HL-60 (cell line): Measurements from ENCODE around the gene TREM2.
"Not testable (repeated sequence)": the region's sequence is repeated elsewhere in the genome, so short reads cannot be mapped to it uniquely, and the experiment has no call there.

ENCODE experiments used
- DNase-seq, 2 experiments: peaks; one replicate each; pipeline ENCODE4 v3.0.0-alpha.2; 2010 to 2020; ENCODE audit warnings: low read depth in 1 of 2, low spot score in 1 of 2
- H3K27ac ChIP-seq: fragments of 250-450 bp; sonication (Bioruptor Pico); replicated peaks from 2 replicates; pipeline ENCODE4 v1.5.1; 2020; ENCODE audit warnings: mild to moderate bottlenecking, moderate library complexity
- H3K27me3 ChIP-seq: fragments of 250-450 bp; sonication (Bioruptor Pico); 2 replicates; pipeline ENCODE4 v1.5.1; 2021; ENCODE audit warnings: mild to moderate bottlenecking, moderate library complexity; ENCODE audit not compliant: insufficient read depth, poor library complexity, severe bottlenecking
- H3K4me3 ChIP-seq: replicated peaks from 2 replicates; pipeline ENCODE4 v1.5.1; 2011; ENCODE audit warnings: mild to moderate bottlenecking, control low read depth, low read length; ENCODE audit not compliant: insufficient read depth
- CTCF ChIP-seq: IDR thresholded peaks from one replicate; pipeline ENCODE4 v1.5.1; 2011; ENCODE audit warnings: low read length, control low read depth, inconsistent platforms; ENCODE audit not compliant: insufficient read depth
- GABPA ChIP-seq: IDR thresholded peaks from 2 replicates; pipeline ENCODE4 v1.6.1; 2012; ENCODE audit warnings: low read depth
- POLR2AphosphoS5 ChIP-seq: IDR thresholded peaks from 2 replicates; pipeline ENCODE4 v1.6.1; 2012; ENCODE audit warnings: low read depth
- SPI1 ChIP-seq: IDR thresholded peaks from 2 replicates; pipeline ENCODE4 v1.6.1; 2012; ENCODE audit warnings: low read depth, mild to moderate bottlenecking, borderline replicate concordance
- TF ChIP-seq, protein P1 (sequence below): IDR thresholded peaks from 2 replicates; pipeline ENCODE4 v1.6.1; 2012; ENCODE audit warnings: low read depth; ENCODE audit not compliant: insufficient replicate concordance

TREM2 gene

GRCh38 chr6:41120058-41120457 is 42.9 kb downstream of the TREM2 start:
- no peak for DNase-seq
- TF ChIP-seq SPI1 (no peak), CTCF (no peak), POLR2AphosphoS5 (no peak), GABPA (no peak)
- TF ChIP-seq, protein P1, sequence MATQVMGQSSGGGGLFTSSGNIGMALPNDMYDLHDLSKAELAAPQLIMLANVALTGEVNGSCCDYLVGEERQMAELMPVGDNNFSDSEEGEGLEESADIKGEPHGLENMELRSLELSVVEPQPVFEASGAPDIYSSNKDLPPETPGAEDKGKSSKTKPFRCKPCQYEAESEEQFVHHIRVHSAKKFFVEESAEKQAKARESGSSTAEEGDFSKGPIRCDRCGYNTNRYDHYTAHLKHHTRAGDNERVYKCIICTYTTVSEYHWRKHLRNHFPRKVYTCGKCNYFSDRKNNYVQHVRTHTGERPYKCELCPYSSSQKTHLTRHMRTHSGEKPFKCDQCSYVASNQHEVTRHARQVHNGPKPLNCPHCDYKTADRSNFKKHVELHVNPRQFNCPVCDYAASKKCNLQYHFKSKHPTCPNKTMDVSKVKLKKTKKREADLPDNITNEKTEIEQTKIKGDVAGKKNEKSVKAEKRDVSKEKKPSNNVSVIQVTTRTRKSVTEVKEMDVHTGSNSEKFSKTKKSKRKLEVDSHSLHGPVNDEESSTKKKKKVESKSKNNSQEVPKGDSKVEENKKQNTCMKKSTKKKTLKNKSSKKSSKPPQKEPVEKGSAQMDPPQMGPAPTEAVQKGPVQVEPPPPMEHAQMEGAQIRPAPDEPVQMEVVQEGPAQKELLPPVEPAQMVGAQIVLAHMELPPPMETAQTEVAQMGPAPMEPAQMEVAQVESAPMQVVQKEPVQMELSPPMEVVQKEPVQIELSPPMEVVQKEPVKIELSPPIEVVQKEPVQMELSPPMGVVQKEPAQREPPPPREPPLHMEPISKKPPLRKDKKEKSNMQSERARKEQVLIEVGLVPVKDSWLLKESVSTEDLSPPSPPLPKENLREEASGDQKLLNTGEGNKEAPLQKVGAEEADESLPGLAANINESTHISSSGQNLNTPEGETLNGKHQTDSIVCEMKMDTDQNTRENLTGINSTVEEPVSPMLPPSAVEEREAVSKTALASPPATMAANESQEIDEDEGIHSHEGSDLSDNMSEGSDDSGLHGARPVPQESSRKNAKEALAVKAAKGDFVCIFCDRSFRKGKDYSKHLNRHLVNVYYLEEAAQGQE = no peak
- Histone ChIP-seq H3K27ac (no peak overlapping the region), H3K27me3 (no peaks in the 10 kb centered on the region), H3K4me3 (no peak overlapping the region)

DNA sequence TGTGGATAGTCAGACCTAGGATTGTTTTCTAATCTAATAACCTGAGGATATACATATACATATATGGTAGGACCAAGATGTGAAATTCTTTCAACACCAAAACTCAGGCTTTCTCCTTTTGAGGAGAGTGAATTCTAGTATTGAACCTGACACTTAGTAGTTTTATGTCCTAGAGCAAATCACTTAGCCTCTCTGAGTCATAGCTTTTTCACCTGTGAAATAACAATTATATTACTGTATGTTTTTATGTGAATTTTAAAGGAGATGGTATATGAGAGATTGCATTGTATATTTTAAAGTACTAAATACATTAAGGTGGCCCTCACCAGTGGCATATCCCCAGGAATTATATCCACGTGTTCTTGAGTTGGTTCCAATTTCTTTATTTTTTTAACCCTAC is 43.4 kb downstream of the TREM2 start:
- Histone ChIP-seq H3K27ac (no peak overlapping the region), H3K27me3 (no peaks in the 10 kb centered on the region), H3K4me3 (no peak overlapping the region)
- TF ChIP-seq GABPA = no peak
- DNase-seq = no peak

- not testable (repeated sequence) for H3K4me3 ChIP-seq, H3K27ac ChIP-seq, DNase-seq, H3K27me3 ChIP-seq
Measured at GRCh38 chr6:41115027-41115426, 47.9 kb downstream of the TREM2 start.

- no peak for DNase-seq
- Histone ChIP-seq H3K4me3 (no peak overlapping the region), H3K27me3 (no peaks in the 10 kb centered on the region), H3K27ac (no peak overlapping the region)
- TF ChIP-seq GABPA = no peak
- TF ChIP-seq, protein P1 = no peak
- no peak for TF ChIP-seq POLR2AphosphoS5
- TF ChIP-seq SPI1 = no peak
- TF ChIP-seq CTCF = no peak
Measured at GRCh38 chr6:41111017-41111416, 51.9 kb downstream of the TREM2 start.
